NCI-H146 treated with DMSO at 0.1 percent for 48 hours (cell line): Measurements from ENCODE around the gene GLS.
A peak's percentile ranks its signal among the peaks of the same experiment; 100 is the strongest.

Experiments used
- DNase-seq: peaks from one replicate; lab custom pipeline; 2025; ENCODE audit not compliant: unreplicated experiment; lab: John Stamatoyannopoulos, UW

GLS gene

GRCh38 chr2:190968522-190968921 is 87.9 kb downstream of the GLS start:
- no peak for DNase-seq

DNA sequence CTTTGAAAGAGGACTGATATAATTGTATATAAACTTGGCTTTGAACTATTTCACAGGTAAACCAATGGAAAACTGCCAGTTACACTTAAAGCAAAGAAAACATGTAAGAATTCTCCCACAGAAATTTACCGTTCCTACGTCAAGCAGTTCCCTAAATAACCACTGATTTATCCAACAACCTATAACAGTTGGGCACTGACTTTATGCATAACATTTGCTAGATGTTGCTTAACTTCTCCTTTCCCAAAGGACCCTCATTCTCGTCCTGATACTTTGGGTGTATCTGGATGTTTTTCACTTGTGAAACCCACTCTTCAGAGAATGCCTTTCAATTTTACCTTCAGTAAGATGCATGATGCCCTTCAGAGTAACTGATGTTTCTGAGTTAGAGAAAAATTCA is 89.5 kb downstream of the GLS start:
- no peak for DNase-seq

GRCh38 chr2:190970873-190971506 is 90.4 kb downstream of the GLS start:
- no peak for DNase-seq

GRCh38 chr2:190972213-190972612 is 91.6 kb downstream of the GLS start:
- no peak for DNase-seq

- DNase-seq, result no peak
Measured at GRCh38 chr2:190972846-190973245, 92.2 kb downstream of the GLS start.

DNA sequence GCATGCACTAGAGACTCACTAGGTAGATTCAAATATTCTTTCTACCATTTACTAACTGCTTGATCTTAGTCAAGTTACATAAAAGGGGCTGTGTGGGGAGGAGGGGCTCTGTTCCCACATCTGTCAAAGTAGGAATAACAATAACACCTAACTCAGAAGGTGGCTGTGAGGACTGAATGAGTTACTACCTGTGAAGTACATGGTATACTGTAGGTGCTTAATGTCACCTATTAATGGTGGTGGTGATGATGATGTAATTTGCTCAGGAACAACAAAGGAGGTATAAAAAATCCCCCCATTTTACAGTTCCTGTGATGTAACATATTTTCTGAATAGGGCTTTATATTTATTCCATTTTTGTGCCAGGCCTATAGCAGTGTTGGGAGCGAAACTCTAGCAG is 92.6 kb downstream of the GLS start:
- DNase-seq, result no peak

- no peak for DNase-seq
Measured at GRCh38 chr2:190973726-190974628, 93.4 kb downstream of the GLS start.

DNA sequence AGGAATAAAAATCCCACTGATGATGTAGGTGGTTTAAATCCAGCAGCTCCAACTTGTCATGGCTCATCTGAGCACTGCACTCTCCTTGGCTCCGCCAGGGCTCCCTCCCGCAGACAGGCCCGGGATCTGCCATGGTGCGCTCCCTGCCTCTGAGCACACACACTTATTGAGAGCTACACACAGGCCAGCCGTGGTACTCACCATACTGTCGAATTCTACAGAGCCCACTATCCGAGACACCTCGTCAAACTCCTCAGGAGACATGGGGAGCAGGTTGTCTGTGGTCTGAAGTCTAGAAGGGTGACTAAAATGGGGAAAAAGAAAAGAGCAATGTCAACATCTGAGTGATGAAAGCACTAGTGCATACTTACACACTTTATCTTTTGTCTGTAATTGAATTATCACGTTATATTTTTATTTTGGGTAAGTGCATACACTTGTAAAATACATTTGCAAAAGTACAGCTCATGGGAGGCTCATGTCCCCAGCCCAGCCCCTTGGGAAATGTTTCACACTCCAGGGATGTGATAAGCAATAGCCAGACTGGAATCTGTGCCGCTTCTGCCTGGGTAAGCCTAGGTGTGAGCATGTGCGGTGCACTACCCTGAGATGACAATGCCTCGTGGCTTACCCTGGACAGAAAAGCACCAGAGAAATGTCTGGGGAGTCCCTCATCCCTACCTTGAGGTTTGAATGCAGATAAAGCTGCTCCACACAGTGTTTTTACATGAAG is 94.2 kb downstream of the GLS start:
- DNase-seq, result no peak

GRCh38 chr2:190976521-190976920 is 95.9 kb downstream of the GLS start:
- DNase-seq, result no peak

GRCh38 chr2:190977505-190977904 is 96.9 kb downstream of the GLS start:
- DNase-seq, result no peak

GRCh38 chr2:190978389-190979053 is 97.9 kb downstream of the GLS start:
- DNase-seq, result no peak

DNA sequence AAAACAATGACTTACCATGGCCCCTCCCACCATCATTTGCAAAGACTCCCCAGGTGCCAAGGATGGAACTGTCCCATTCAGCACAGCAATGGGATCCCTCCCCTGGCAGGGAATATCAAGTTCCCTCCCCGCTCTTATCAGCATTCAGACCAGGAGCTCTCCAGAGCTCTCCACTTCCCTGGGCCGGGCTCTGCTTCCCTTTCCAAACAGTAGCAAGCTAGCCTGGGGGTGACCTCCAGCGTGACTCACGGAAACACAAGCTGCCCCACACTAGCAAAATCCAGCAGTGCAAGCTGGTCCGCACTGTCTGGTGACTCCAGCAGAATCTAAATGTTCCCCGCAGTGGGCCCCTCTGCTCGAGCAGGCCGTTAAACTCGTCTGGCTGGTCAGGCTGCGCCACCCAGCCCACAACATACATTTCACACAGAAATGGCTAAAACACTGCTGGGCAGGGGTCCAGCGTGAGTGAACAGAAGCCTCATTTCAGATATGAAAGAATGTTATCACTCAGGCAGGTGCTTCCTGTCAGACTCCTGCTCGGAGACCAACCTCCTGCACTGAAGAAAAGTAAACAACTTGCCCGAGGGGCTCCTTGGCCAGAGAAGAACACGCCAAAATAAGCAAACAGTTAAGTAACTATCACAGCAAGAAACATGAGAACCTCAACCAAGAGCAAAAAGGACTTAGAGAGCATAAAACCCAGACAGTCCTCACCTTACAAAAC is 99.4 kb downstream of the GLS start:
- DNase-seq, result peak; percentile 83

DNA sequence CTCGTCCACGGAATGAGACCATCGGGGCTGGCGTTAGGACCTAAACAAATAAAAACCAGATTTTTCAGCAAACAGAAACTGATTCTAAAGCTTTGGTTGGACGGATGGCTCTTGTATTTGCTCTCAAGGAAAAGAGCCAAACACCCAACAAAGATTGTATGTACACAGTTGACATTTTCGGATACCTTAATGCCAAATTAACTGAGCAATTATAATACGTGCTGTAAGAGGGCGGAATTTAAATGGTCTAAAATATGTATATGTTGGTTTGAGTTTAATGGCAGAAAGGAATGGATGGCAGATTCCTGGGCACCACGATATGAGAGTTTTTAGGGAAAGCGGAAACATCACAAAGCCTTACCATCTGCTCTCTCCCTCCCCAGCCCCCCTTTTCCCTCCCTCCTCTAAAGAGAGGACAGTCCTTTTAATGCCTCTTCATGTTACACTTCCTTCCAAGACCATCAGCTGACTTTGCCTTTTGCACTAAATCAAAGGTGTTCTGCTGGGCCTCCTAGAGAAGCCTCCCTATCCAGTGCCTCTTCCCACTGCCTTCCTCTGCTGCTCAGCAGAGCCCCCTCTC is 100.1 kb downstream of the GLS start:
- peak; percentile 45 for DNase-seq

DNA sequence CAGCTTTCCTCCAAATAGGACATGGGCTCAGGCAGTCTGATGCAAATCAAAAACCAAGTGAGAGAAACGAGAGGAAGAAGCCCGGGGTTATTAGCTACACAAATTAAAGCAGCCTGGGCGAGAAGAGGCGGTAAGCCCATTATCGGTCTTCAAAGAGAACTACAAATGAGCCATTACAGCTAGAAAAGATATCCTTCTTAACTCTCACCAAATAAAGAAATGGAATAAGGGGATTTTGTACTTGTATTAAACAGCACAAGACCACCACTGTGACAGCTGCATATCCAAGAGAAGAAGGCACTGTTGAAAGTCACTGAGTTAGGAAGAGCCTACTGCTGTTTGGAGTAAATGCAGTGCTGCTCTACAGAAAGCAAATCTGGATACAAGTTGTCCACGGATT is 100.7 kb downstream of the GLS start:
- no peak for DNase-seq

DNA sequence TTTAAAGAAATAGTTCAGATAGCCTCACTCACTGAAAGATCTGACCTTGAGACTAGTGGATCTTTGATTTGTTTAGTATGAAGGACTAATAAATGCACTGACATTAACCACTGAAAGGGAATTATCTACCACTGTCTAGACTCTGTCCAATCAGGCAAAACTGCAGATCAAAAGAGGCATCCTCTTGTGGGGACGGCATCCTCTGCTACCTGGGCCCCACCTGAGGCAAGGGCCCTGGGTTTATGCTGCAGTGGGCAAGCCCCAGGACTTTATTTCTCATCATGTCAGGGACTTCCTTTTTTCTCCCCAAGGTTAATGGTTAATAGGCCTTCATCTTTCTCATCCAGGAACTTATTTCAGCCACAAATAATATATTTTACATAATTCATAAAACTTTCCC is 101.1 kb downstream of the GLS start:
- DNase-seq, result no peak

DNA sequence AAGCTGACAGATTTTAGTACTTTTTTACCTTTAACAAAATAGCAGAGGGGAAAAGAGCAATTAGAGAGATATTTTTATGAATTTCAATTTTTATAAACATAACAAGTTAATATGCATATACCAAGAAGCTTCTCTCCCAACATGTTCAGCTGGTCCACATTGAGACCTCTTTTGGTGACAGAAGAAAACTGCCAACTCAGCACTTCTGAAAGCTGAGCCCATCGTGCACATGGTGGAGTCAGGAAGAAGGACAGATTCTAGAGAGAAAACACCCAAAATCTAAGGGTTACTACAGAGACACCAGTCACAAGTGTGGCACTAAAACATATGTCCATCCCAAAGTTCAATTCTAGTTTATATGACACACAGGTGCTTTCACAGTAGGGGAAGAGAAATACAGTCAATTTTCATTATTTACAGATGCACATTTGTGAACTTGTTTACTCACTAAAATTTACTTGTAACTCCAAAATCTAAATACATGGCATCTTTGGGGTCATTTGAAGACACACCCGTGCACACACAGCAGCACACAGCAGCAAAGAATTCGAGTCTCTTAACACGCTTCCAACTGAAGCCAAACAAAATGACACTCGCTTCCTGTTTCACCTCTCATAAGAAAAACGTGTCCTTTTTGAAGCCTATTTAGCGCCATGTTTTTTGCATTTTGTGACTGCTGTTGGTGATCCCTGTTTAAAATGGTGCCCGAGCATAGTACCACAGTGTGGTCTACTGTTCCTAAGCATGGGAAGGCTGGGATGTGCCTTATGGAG is 101.8 kb downstream of the GLS start:
- no peak for DNase-seq

- no peak for DNase-seq
Measured at GRCh38 chr2:190984595-190984994, 104.0 kb downstream of the GLS start.

GRCh38 chr2:190986221-190986953 is 105.8 kb downstream of the GLS start:
- DNase-seq, result peak; percentile 10

- no peak for DNase-seq
Measured at GRCh38 chr2:190987116-190987515, 106.5 kb downstream of the GLS start.
